22Rv1 (cell line): ENCODE data around the gene PRXL2A.

Source experiments
- CTCF ChIP-seq: fragments of 450-650 bp; IDR thresholded peaks from 2 replicates; pipeline ENCODE4 v1.5.1; 2017; ENCODE audit warnings: mild to moderate bottlenecking
- ZFX ChIP-seq: fragments of 450-650 bp; IDR thresholded peaks from 2 replicates; pipeline ENCODE4 v1.6.1; 2017; ENCODE audit warnings: antibody characterized with exemption, borderline replicate concordance

DNA sequence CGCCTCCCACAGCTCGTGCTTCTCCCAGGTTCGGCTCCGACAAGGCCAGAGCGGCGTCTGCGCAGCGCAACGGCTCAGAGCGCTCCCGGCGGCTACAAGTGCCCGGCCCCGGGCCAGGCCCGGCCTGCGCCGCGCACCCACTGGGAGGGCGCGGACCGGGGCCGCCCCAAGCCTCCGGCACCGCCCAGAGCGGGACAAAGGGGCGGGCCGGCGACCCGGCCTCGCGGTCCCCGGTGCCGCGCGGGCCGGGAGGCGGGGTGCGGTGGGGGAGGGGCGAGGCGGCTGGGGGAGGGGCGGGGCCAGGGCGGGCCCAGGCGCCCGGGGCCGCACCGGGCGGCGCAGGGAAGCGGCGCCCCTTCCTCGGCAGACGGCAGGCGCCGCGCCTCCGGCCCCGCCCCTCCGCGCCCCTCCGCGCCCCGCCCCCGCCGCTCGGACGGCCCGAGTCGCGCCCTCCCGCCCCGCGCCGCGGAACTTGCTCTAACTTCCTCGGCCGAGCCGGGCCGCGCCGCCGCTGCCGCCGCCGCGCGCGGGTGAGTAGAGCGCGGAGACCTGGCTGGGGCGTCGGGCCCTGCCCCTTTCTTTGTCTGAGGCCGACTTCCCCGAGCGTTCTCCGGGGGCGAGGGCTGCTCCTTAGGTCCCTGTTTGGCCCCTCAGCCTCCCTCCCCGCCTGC lies 45.6 kb downstream of the PRXL2A start, which contains the start of gene TSPAN14:
- TF ChIP-seq CTCF (no peak), ZFX (no peak)
